GM03348 (cell line): Measurements from ENCODE around the gene VWC2.

Source experiments
- DNase-seq: peaks from one replicate; pipeline ENCODE4 v3.0.0; 2012; ENCODE audit warnings: low spot score

The VWC2 gene

GRCh38 chr7:49783446-49783845 lies 10.0 kb downstream of the VWC2 start:
- no peak for DNase-seq

GRCh38 chr7:49787980-49788379 lies 14.5 kb downstream of the VWC2 start:
- no peak for DNase-seq

- no peak for DNase-seq
Measured at GRCh38 chr7:49788455-49789059, 15.1 kb downstream of the VWC2 start.

- no peak for DNase-seq
Measured at GRCh38 chr7:49789736-49790135, 16.3 kb downstream of the VWC2 start.

- no peak for DNase-seq
Measured at GRCh38 chr7:49790209-49790608, 16.8 kb downstream of the VWC2 start.

- no peak for DNase-seq
Measured at GRCh38 chr7:49791088-49791741, 17.8 kb downstream of the VWC2 start.

- DNase-seq: no peak
Measured at GRCh38 chr7:49797987-49798660, 24.7 kb downstream of the VWC2 start.

GRCh38 chr7:49800031-49800430 lies 26.6 kb downstream of the VWC2 start:
- no peak for DNase-seq

- DNase-seq: no peak
Measured at GRCh38 chr7:49802600-49802999, 29.2 kb downstream of the VWC2 start.

- DNase-seq: no peak
Measured at GRCh38 chr7:49803812-49804211, 30.4 kb downstream of the VWC2 start.

GRCh38 chr7:49805371-49806007 lies 32.1 kb downstream of the VWC2 start:
- DNase-seq: no peak

GRCh38 chr7:49812534-49812933 lies 39.1 kb downstream of the VWC2 start:
- DNase-seq: no peak

- DNase-seq: no peak
Measured at GRCh38 chr7:49817279-49817678, 43.8 kb downstream of the VWC2 start.

- DNase-seq: no peak
Measured at GRCh38 chr7:49821181-49821580, 47.7 kb downstream of the VWC2 start.

GRCh38 chr7:49822856-49823255 lies 49.4 kb downstream of the VWC2 start:
- no peak for DNase-seq

- no peak for DNase-seq
Measured at GRCh38 chr7:49823566-49823965, 50.1 kb downstream of the VWC2 start.

- no peak for DNase-seq
Measured at GRCh38 chr7:49839863-49840645, 66.6 kb downstream of the VWC2 start.

GRCh38 chr7:49840751-49841405 lies 67.4 kb downstream of the VWC2 start:
- DNase-seq: no peak

- no peak for DNase-seq
Measured at GRCh38 chr7:49845626-49846025, 72.2 kb downstream of the VWC2 start.

GRCh38 chr7:49848211-49848841 lies 74.9 kb downstream of the VWC2 start:
- DNase-seq: no peak

GRCh38 chr7:49850921-49851613 lies 77.6 kb downstream of the VWC2 start:
- DNase-seq: no peak
